AG10803 (cell line): ENCODE data around the gene MYH10.

ENCODE experiments used
- DNase-seq: peaks from one replicate; pipeline ENCODE4 v3.0.0; 2010; ENCODE audit warnings: low read depth
- H3K4me3 ChIP-seq: 2 replicates; pipeline ENCODE4 v1.5.1; 2011; ENCODE audit warnings: mild to moderate bottlenecking, low read length, control low read depth
- CTCF ChIP-seq: conservative IDR thresholded peaks from 2 replicates; pipeline ENCODE4 v1.5.1; 2011; ENCODE audit warnings: mild to moderate bottlenecking, low read length, control low read depth, inconsistent platforms

MYH10 gene

GRCh38 chr17:8494021-8494420 lies 136.5 kb downstream of the MYH10 start:
- TF ChIP-seq CTCF = no peak
- DNase-seq = no peak
- no peak overlapping the region for H3K4me3 ChIP-seq

GRCh38 chr17:8492121-8492520 lies 138.4 kb downstream of the MYH10 start:
- no peak for DNase-seq
- H3K4me3 ChIP-seq = no peak overlapping the region
- no peak for TF ChIP-seq CTCF

- DNase-seq = no peak
- H3K4me3 ChIP-seq = no peak overlapping the region
- TF ChIP-seq CTCF = no peak
Measured at GRCh38 chr17:8490256-8491023, 140.1 kb downstream of the MYH10 start.

- H3K4me3 ChIP-seq = no peak overlapping the region
- peak; percentile 46 for DNase-seq
- TF ChIP-seq CTCF = no peak
Measured at GRCh38 chr17:8489841-8490240, 140.7 kb downstream of the MYH10 start.

GRCh38 chr17:8488901-8489300 lies 141.6 kb downstream of the MYH10 start:
- H3K4me3 ChIP-seq = no peak overlapping the region
- TF ChIP-seq CTCF = peak; percentile 33; the same call in 1 of the 2 replicates
- peak; percentile 96 for DNase-seq

- H3K4me3 ChIP-seq = no peak overlapping the region
- no peak for DNase-seq
- no peak for TF ChIP-seq CTCF
Measured at GRCh38 chr17:8488491-8488890, 142.0 kb downstream of the MYH10 start.

GRCh38 chr17:8487743-8488142 lies 142.8 kb downstream of the MYH10 start:
- no peak for TF ChIP-seq CTCF
- no peak overlapping the region for H3K4me3 ChIP-seq
- no peak for DNase-seq
